ENCODE results near the gene ATP2B2. TPM values are rescaled to one million over a fixed set of nuclear protein-coding genes. Genes with fewer than 3 reads are reported as not detected.
A peak's percentile ranks its signal among the peaks of the same experiment; 100 is the strongest.

Gene ATP2B2
- total and polyA plus RNA-seq, 2 of the 8 experiments (the other 6 are each of a cell fraction or from before 2014, with no cell fraction given) = 0.14 to 1.2 TPM

DNA sequence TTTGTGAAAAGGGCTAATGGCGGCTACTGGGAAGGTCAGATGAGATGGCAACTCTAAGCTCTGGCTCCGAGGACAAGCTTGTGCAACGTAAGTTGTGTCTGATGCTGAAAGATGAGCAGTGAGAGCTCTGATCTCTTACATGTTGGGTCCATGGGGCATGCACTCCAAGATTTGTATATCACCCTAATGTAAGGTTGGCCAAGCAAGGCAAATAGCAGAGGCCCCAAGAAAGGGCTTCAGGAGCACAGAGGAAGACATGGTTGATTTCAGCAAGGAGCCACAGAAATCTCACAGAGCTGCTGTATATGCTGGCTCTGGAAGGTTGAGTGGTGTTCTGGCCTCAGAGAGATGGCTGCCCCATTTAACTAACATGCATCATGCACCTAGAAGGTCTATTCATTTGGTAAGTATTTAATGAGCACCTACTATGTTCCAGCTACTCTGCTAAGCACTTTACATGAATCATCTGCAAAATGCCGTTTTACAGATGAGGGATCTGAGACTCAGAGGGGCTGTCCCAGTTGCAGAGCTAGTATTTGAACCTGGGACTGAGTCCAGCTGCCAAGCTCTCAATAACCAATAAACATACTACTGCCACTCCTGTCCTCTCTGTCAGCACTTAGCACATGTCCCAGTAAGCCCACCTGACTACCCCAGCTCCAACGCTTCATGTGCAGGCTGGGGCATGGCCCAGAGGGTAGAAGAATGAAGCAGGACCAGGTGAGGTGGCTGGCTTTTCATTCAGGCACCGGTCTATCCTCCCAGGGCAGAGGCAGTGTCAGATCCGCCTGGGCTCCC is 27.8 kb upstream of the ATP2B2 start:
- H3K79me2 ChIP-seq (ENCODE audit: control insufficient read depth in 1 of 2, insufficient read depth in 2 of 2, low read length in 2 of 2) = no peaks in the 10 kb centered on the region
- no peak overlapping the region for H3K23ac ChIP-seq (ENCODE audit: insufficient read length)
- H2BK120ac ChIP-seq (replicated peaks; ENCODE audit: low read depth, low read length) = no peak overlapping the region
- no peak overlapping the region for H3K4me3 ChIP-seq (ENCODE audit: extremely low read depth in 1 of 4, insufficient read depth in 2 of 4, low read depth in 3 of 4, low read length in 4 of 4)
- H2BK12ac ChIP-seq (ENCODE audit: low read depth, low read length) = no peak overlapping the region
- ChIA-PET CTCF (ENCODE audit: partially characterized antibody) (interaction anchor here (0.7 to 1.2 kb wide), 6 partner anchors 15 to 207 kb away, joined by 3 read pairs; no protein-coding TSS in a partner anchor), POLR2A (ENCODE audit: partially characterized antibody) (no interaction called here)
- DNase-seq (ENCODE audit: low read depth in 1 of 2, low spot score in 2 of 2) (peak in 1 of 2 experiments; percentile 27), FAIRE-seq (no peak)
- H3K56ac ChIP-seq (replicated peaks; ENCODE audit: insufficient read length, low read depth, low read length) = no peak overlapping the region
- H2AFZ ChIP-seq (ENCODE audit: low read length) = no peak overlapping the region
- no peak overlapping the region for H3K27ac ChIP-seq (ENCODE audit: low read depth, low read length)
- no peaks in the 10 kb centered on the region for H4K20me1 ChIP-seq (replicated peaks in 1 of 2; ENCODE audit: control insufficient read depth in 1 of 2, insufficient read depth in 2 of 2, low read length in 2 of 2)
- no peak overlapping the region for H4K5ac ChIP-seq (ENCODE audit: insufficient read length, low read depth, low read length)
- no peaks in the 10 kb centered on the region for H3K79me1 ChIP-seq (ENCODE audit: low read depth, low read length)
- no peak overlapping the region for H2BK5ac ChIP-seq (ENCODE audit: low read depth, low read length)
- H3K9ac ChIP-seq (replicated peaks in 1 of 4; ENCODE audit: extremely low read depth in 1 of 4, low read depth in 3 of 4, low read length in 3 of 4) = no peak overlapping the region
- H4K8ac ChIP-seq (ENCODE audit: extremely low read depth, insufficient read depth, low read length) = peak overlapping the region; percentile 28; the same call in 1 of the 2 replicates
- H3K14ac ChIP-seq (ENCODE audit: insufficient read length) = no peak overlapping the region
- no peaks in the 10 kb centered on the region for H3K4me1 ChIP-seq (replicated peaks in 1 of 4; ENCODE audit: control insufficient read depth in 3 of 4, insufficient read depth in 4 of 4, low read length in 3 of 4)
- no peaks in the 10 kb centered on the region for H3K27me3 ChIP-seq (replicated peaks in 1 of 4; ENCODE audit: control insufficient read depth in 3 of 4, extremely low read depth in 1 of 4, insufficient read depth in 3 of 4, low read length in 3 of 4)
- H2BK20ac ChIP-seq (ENCODE audit: low read length) = no peak overlapping the region
- no peak overlapping the region for H3K4ac ChIP-seq (replicated peaks; ENCODE audit: insufficient read length, low read depth, low read length)
- H4K91ac ChIP-seq (replicated peaks; ENCODE audit: insufficient read length, low read length) = no peak overlapping the region
- no peak overlapping the region for H3K4me2 ChIP-seq (ENCODE audit: insufficient read depth in 1 of 2, low read depth in 2 of 2, low read length in 2 of 2)
- H3K18ac ChIP-seq (ENCODE audit: extremely low read depth, low read length) = no peak overlapping the region
- H3K36me3 ChIP-seq (ENCODE audit: control insufficient read depth in 2 of 4, insufficient read depth in 4 of 4, low read length in 3 of 4) = no peaks in the 10 kb centered on the region
- H3K9me3 ChIP-seq (ENCODE audit: insufficient read depth in 2 of 2, low read depth in 1 of 2, low read length in 1 of 2) = no peaks in the 10 kb centered on the region
- H2BK15ac ChIP-seq (ENCODE audit: low read length) = no peak overlapping the region
- H3K23me2 ChIP-seq (ENCODE audit: low read depth, low read length) = no peaks in the 10 kb centered on the region
- no peak overlapping the region for H2AK5ac ChIP-seq (ENCODE audit: low read depth, low read length)
- WGBS, 2 experiments (ENCODE audit: extremely low coverage in 1 of 2, insufficient coverage in 1 of 2, insufficient read length in 1 of 2, insufficient replicate concordance in 2 of 2, low coverage in 1 of 2, low lambda C conversion rate in 2 of 2, missing lambda C conversion rate in 1 of 2) = 75% methylated on average over 7 of the region's 7 CpGs; no CpG with 5 or more reads in 1 of the 2 experiments
- TF ChIP-seq SP4 (IDR thresholded peaks at IDR 0.05; ENCODE audit: low read length) (no peak), RNF2 (IDR thresholded peaks at IDR 0.05; ENCODE audit: borderline replicate concordance, low read depth, low read length, missing control alignments, poor library complexity, severe bottlenecking) (no peak), CHD2 (IDR thresholded peaks at IDR 0.05; ENCODE audit: low read length) (no peak), RBBP5 (IDR thresholded peaks at IDR 0.05; ENCODE audit: borderline replicate concordance, low read depth, low read length) (no peak), TBP (IDR thresholded peaks at IDR 0.05; ENCODE audit: low read depth, low read length) (no peak), KDM1A (IDR thresholded peaks at IDR 0.05; ENCODE audit: borderline replicate concordance, low read length) (no peak), ZNF274 (IDR thresholded peaks at IDR 0.05; ENCODE audit: borderline replicate concordance, extremely low read depth, low read length) (no peak), TEAD4 (IDR thresholded peaks at IDR 0.05; ENCODE audit: low read depth, low read length) (no peak), JUN (IDR thresholded peaks at IDR 0.05; ENCODE audit: low read depth, low read length) (no peak), SUZ12 (IDR thresholded peaks at IDR 0.05; ENCODE audit: low read length) (no peak), TAF1 (IDR thresholded peaks at IDR 0.05; ENCODE audit: low read depth, low read length) (no peak), SRF (IDR thresholded peaks at IDR 0.05; ENCODE audit: low read depth, low read length) (no peak)
- TF ChIP-seq, protein P1, sequence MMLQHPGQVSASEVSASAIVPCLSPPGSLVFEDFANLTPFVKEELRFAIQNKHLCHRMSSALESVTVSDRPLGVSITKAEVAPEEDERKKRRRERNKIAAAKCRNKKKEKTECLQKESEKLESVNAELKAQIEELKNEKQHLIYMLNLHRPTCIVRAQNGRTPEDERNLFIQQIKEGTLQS (IDR thresholded peaks at IDR 0.05; ENCODE audit: insufficient read depth, low read depth, low read length) = no peak

All from H1 (cell line).